GM19438 (cell line): Measurements from ENCODE around the gene MEAF6.

Experiments
- ATAC-seq: cut with Tn5 transposase; IDR thresholded peaks from one replicate; pipeline ENCODE4 v1.9.1; 2021; ENCODE audit warnings: low read depth; ENCODE audit not compliant: unreplicated experiment

MEAF6 gene

DNA sequence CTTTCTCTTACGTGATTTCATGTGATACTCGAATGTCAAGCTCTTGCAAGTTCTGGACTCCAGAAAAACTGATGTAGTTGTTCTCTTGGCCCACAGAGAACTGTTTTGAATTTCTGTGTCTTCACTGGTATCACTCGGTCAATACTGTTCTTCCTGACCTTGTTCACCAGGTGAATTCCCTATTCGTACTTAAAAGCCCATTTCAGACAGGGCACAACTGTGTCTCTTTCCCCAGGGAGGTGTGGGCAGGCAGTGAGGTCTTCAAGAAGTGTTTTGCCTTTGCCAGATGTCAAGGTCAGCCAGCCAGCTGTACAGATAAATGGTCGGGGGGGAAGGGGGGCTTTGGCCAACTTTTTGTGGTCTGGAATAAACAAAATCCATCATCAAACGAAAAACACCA lies 67.7 kb downstream of the MEAF6 start:
- ATAC-seq = no peak

DNA sequence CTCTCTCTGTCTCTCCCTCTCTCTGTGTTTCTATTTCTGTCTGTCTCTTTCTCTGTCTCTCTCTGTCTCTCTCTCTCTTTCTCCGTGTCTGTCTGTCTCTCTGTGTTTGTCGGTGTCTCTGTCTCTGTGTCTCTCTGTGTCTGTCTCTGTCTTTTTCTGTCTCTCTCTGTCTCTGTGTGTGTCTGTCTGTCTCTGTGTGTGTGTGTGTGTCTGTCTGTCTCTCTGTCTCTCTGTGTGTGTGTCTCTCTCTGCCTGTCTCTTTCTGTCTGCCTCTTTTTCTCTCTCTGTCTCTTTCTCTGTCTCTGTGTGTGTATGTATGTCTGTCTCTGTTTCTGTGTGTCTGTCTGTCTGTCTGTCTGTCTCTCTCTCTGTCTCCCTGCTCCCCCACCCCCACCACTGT lies 71.9 kb downstream of the MEAF6 start:
- ATAC-seq = no peak
